Fibroblast of skin of back (primary cell): Measurements from ENCODE around the gene SHISA8.

ENCODE experiments used
- DNase-seq: peaks from one replicate; pipeline ENCODE4 v3.0.0-alpha.2; 2013

SHISA8 gene

DNA sequence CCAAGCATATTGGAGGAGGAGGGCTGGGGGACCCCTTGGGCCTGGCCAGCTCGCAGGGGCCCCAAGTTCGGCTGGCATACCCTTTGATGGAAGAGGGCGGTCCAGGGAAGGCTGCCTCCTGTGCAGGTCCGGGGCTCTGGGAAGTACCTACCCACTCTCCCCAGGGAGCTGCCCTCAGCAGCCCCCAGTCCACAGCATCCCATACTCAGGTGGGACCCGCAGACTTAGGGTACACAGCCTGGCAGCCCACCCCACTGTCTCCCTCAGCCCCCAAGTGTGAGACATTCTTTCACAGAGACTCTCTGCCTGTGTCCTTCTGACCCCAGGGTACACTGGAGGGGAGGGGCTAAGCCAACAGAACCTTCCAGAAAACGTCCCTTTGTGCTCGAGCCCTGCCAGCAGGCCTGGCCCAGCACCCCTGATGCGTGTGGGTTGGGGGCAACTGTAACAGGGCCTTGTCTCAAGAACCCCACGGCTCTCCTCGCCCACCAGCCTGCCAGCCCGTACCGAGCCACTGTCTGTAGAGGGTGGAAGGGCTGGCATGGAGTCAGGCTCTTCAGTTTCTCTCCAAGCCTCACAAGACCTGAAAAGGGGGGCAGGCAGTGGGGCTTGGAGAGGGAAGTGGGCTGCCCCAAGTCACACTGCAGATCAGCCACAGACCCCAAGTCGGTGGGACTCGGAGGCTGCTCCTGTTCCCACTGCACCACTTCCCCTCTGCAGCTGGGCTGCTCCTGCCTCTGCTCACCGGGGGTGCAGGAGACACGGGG lies 18.7 kb upstream of the SHISA8 start:
- DNase-seq: no peak

DNA sequence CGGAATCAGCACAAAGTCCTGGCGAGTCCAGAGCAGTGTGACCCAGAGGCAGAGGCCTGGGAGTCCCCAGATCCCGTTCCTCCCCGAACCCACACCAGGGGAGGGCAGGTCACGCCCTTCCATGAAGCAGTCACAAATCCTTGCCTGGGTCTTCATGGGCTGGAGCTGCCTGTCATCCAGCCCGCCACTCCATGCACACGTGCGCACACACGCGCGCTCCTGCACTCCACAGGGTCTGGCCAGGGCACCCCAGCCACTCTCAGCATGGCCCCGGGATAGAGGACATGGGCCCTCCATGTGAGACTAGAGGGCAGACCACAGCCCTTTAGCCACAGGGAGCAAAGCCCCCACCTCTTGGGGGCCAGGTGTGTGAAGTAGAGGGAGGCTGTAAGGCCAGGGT lies 17.5 kb upstream of the SHISA8 start:
- no peak for DNase-seq

DNA sequence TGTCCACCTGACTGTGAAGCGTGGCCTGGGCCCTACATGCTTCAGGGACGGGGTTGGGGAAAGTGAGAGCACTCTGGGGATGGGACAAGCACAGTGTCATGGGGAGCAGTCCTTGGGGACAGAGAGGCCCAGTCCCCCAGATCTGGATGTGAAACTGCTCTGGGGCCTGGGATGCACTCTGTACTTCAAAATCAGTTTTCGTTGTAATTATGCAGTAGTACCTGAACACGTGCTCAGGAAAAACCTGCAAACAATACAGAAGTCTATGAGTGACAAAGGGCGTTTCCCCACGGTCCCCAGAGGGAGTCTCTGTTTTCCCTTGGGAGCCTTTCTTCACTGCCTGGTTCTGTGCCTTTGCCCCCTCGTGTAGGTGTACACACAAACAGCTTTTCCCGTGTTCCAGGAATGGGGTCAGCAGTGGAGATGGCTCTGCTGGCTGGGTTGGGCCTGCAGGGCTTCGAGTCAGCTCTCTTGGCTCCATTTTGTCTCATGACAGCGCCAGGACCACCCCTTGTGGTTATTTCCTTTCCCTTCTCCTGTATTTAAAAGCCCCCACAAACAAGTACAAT lies 16.9 kb upstream of the SHISA8 start:
- no peak for DNase-seq

DNA sequence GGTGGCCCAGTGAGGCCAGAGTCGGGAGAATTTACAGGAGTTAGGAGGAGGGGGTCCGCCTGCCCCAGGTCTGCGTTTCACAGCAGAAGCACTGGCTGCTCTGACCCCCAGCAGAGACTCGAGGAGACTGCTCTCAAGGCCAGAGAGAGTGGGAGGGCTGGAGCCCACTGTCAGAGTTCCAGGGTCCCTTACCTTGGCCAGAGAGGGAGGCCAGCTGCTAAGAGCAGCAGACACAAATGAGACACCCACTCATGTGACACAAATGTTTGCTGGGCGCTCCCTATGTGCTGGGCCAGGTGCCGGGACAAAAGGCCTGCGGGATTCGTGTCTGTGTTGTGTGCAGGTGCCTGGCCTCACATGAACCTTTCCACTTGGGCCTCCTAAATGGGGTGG lies 14.5 kb upstream of the SHISA8 start:
- no peak for DNase-seq

DNA sequence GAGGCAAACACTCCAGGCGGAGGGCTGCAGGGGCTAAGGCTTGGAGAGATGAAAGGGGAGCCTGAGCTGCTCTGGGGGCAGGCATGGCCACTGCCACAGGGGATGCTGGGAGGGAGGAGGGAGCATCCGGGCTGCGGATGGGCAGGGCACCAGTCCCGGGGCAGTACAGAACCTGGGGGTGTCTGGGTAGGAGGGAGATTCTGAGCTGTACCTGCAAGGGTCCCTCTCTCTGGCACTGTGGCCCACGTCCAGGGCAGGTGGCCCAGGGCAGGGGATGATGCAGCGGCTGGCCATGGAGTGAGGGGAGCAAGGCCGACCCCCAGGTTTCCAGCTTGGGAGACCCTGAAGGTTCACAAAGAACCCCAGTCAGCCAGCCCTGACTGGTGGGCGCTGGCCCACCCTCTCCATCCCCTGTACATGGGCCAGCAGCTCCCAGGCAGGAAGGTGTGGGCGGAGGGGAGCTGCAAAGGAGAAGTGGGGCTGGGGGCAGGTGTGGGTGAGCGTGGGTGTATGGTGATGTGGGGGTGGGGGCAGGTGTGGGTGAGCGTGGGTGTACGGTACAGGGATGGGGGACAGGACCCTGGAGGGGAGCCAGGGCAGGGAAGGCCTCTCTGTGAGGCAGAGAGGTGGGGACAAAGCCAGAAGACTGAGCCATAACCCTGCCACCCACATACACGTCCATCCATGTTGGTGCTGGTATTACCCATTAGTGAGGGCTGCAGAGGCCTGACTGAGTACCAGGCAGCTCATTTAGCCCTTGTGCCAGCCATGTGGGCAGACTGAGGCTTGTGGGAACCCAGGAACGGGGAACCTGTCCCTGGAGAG lies 13.9 kb upstream of the SHISA8 start:
- DNase-seq: no peak

DNA sequence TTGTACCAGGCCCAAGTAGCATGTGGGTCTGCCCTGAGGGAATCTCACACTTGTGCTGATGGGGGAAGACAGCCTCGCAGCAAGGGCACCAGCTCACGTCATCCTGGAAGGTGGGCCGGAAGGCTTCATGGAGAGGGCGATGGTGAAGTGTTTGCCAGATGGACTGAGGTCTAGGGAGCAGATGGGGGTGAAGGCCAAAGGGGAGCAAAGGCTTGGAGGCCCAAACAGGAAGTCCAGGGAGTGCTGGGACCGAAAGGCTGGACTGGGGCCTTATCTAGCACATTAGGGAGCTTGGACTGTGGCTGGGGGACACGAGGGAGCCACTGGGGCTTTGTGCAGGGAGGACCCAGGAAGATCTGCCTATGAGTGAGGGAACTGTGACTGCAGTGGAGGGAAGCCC lies 12.9 kb upstream of the SHISA8 start:
- DNase-seq: no peak

DNA sequence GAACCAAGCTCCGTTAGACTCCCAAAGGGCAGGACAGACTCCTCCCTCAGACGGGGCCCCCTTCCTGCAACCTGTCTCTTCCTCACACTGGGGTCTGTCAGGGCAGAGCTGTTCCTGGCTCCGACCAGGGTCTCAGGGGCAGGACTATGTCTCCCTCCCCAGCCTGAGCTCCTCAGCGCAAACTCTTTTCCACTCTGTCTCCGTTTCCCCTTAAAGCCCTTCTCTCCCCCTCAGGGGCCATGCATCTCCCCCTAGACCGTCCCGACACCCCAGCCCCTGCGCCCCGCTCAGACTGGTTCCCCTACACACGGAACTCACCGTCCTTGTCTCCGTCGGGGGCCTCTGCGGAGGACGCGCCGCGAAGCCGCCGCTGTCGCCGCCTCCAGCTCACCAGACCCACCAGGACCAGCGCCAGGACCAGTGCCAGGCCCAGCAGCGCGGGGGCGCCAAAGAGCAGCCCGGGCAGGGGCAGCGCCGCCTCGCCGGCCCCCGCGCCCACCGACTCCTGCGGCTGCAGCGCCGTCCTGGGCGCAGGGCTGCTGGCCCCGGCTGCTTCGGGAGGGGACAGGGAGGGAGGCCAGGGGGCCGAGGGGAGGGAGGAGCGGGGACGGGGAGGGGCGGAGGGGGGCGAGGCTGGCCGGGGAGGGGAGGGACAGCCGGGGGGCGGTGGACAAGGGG lies 11.0 kb upstream of the SHISA8 start:
- DNase-seq: peak; percentile 32

DNA sequence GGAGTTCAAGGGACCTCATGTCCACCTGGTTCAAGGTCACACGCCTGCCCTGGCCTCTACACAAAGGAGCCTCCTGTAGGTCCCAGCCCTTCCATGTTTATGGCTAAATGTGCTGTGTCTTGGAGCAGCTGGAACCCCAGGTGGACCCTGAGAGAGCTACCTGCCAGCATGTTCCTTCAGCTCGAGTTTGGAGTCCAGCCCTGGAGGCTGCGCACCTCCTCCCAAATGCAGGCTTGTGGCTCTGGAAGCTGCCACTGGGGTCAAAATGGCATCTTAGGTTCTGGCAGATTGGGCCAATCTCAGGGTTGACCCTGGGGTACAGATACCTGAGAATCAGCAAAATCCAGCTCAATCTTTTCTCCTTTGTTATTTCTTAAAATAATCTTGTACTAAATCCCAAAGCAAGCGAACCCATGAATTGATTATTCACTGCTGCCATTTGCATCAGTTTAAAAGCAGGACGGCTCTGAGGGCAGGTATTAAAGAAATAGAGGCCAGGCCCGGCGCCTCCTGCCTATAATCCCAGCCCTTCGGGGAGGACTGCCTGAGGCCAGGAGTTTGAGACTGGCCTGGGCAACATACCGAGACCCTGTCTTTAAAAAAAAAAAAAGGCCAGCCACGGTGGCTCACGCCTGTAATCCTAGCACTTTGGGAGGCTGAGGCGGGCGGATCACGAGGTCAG lies 8.9 kb upstream of the SHISA8 start:
- no peak for DNase-seq

DNA sequence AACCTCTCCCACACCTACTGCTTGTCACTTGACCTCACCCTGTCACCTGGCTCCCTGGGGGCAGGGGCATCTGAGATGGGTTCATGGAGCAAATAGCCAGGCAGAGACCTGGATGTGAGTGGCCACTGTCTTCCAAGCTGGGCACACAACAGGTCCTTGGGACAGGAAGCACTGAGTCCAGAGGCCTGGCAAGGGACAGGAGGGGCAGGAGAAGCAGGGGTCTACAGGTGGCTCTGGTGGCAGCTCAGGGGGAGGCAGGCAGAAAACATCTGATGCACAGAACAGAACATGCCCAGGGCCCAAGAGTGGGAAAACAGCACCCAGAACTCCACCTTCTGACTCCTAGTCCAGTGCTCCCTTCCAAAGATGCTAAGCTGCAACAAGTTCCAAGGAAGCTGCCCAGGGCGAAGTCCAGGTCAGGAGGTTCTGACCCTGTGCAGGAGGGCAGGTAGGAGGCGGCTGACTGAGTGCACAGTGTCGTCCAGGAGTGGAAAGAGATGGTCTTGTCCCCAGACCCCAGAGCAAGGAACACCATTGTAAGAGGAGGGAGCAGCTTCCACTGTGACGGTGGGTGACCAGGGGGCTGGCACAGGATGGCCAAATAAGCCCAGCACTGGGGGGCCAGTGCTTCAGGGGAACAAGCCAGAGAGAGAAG lies 8.2 kb upstream of the SHISA8 start:
- DNase-seq: no peak

DNA sequence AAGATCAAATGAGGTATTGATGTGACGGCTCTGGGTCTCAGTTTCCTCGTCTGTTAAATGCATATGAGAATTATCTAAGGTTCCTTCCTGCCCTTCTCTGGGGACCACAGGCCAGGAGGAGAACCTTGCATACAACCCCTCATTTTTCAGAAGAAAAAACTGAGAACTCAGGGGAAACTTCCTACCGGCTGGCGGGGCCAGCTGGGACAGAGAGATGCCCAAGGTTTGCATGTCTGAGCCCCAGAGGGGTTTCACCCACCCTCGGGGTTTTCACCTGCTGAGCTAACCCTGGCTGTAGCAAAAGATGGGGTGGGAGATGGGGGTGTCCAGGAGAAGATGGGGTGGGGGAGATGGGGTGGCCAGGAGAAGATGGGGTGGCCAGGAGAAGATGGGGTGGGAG lies 7.5 kb upstream of the SHISA8 start:
- DNase-seq: no peak

DNA sequence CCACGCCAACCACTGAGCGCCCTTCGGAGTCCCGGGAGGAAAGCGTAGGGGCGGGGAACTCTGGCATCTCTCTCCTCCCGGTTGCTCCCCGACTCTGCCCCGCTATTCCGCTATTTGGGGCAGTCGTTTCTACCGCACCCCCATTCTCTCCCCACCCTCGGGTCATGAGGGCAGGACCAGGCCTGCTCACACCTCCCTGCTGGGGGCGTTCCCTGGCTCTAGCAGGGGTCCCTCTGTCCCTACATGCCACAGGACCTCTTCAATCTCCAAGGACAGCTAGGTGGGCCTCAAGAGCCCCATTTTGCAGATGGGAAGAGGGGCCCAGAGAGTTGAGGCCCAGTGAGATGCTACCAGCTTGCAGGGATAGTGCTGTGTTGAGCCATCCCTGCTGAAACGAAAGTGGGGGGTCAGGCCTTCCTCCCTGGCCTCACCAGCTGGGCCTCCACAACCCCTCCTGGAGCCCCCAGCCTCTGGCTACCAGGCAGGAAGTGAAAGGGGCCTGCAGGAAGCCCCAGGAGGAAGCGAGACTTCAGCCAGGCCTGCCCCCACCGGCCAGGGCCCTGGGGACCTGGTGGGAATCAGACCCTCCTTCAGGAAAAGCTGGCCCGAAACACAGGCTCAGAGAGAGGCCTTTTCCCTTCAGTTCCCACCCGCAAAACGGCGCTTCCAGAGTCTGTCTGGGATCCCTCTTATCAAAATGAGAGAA lies 5.5 kb upstream of the SHISA8 start:
- no peak for DNase-seq

DNA sequence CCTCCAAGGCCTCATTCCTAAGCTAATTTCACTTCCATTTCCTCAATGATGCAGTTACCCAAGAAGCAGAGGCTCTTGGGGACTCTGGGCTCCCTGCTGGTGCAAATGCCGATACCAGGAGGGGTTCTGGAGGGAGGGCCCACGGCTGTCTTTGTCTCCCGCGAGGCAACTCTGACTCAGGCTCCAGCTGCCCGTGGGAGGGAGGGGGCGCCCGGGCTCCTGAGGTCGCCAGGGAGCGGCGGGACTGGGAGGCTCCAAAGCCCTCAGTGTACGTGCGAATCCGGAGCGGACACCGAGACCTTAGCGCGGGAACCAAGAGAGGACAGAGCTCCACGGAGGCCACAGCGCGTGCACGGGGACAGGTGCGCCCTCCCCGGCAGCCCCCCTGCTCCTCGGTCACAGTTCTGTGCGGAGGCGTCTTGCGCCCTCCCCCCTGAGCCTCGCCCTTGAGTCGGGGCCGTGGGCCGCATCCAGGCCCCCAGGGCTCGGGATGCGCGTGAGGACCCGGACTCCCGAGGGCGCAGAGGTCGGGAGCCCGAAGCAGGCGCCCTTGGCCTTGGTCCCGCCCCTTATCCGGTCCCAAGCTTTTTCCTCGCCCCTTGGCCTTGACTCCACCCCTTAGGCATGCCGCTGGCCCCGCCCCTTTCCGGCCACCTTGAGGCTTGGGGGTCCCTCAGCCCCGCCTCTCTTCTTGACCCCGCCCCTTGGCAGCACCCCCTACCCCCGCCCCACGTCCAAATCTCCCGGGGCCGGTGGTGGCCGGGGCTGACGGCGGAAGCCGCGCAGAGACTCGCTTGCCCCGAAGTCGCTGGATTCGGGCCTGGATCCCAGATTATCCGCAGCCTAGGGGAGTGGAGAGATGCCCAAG lies 4.7 kb upstream of the SHISA8 start:
- peak; percentile 48 for DNase-seq

DNA sequence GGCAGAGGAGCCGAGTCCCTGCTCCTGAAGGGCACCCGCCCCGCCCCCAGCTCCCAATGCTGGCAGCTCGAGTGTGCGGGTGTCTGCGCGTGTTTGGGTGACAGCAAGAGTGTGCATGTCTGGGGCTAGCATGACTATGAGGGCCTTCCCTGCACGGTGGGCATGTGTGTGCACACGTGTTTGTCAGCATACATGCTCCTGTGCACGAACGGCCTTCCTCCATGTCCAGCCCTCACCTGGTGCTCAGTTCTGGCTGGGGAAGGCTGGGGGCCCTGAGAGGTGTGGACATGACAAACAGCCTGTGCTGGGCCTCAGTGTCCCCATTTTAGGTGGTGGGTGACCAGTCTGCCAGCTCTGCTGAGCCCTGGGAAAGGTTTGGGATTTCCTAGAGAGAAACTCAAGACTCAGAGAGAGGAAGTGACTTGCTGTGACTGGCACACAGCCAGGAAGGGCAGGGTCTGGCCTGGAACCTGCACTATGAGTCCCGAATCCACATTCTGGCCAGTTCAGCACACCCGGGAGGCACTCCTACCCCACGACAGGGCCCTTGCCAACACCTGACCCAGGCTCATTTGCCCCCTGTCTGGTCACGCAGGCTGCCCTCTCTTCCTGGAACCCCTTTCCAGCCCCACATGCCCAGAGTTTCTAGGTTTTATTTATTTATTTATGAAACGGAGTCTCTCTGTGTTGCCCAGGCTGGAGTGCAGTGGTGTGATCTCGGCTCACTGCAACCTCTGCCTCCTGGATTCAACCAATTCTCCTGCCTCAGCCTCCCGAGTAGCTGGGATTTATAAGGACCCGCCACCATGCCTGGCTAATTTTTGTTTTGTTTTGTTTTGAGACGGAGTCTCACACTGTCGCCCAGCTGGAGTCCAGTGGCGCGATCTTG lies 3.3 kb upstream of the SHISA8 start:
- DNase-seq: peak; percentile 72

DNA sequence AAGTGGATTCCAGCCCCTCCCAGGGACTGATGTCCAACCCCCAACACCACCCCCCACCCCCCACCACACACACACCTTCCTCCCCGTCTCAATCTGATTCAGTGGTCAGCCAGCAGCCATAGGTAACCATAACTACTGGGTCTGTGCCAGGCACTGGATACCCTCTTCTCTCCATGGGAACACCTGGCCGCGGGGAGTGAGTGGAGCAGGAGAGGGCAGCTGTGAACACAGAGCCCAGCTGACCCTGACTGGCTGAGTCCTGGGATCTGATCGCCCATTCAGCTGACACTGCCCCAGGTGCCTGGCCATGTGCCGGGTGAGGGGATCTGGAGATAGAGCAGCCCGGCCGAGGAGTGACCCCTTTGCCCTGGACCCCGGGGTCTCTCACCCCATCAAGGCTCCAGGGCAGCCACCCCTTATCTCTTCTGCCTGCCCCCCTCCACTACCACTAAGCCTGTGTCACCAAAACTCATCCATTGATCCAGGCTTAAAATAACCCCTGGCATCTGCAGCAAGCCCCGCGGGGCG lies 2.6 kb upstream of the SHISA8 start:
- no peak for DNase-seq

DNA sequence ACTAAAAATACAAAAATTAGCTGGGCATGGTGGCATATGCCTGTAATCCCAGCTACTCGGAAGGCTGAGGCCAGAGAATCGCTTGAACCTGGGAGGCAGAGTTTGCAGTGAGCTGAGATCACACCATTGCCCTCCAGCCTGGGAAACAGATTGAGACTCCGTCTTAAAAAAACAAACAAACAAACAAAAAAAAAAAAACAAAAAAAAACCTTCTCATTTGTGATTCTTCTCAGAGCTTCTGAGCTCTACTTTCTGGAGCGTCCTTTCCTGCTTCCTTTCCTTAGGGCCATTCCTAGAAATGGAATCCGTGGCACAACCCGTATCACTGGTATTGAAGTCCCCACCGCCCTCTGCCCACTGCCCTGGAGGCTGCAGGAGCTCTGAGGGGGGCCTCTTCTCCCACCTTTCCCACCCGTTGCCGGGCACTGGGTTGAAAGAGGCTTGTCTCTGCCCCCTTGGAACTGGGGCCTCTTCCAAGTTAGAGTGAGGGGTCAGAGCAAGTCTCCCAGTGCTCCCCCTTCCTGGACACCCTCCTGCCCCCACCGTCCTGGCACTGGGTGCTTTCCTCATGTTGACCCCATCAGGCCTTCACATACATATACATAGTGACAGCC lies 2.0 kb upstream of the SHISA8 start:
- DNase-seq: no peak

DNA sequence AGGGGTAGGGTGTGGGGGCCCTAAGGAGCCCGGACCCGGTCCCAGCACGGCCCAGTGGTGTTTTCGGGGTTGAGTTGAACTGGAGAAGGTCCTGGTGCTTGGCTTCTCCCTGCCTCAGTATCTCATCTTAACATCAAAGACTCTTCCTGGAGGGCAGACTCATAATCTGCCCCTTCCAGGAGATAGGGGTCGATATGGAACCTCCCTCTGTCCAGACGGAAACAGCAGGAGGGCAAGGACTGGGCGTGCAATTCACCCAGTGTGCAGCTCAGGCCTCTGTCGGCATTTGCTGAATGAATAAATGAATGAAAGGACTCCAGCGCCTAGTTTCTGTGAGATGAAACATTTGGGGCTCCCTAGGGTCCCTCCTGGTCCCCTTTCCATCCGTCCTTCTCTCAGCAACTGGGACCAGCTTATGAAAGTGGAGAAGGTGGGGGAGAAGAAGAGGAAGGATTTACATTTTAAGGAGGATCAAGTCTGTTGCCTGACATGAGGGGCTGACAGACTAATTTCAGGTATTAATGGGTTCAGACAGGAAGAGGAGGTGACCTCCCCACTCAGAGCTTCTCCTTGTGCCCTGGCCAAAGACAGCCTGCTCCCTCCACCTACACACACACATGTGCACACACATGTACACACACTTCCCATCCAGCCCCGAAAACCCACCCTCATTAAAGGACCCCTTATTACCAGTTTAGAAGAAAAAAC lies 1.1 kb upstream of the SHISA8 start:
- no peak for DNase-seq

DNA sequence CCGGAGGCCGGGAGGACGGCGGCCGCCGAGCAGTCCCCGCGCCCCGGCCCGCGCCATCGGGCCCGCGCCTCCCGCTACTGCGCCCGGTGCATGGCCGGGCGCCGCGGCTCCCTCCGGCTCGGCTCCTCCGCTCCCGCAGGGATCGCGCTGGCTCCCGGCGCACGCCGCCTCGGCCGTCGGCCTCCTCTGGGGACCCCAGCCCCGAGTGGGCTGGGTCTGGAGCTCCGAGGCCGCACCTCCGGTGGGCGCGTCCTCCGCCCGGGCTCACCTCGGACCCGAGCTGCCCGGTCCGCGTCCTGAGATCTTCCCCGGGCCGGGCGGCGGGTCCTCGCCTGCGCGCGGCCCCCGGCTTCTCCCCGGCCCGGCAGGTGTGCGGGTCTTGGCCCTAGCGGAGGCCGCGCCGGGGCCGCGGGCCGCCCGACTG lies 251 bp downstream of the SHISA8 start:
- DNase-seq: no peak
